A549 (cell line): ENCODE measurements around the gene PRKCSH. TPM values are rescaled to one million over a fixed set of nuclear protein-coding genes. Genes with fewer than 3 reads are reported as not detected.

Experiments
- ATAC-seq, 2 experiments: fragments of 200-7000 bp in 1 of 2; fragments of >200 bp in 1 of 2; cut with Nextera tagmentation in 1 of 2; cut with Tn5 transposase in 1 of 2; 3 replicates each; pipeline versions ENCODE4 v1.8.0 to v1.9.1; 2018 to 2020; ENCODE audit warnings: mild to moderate bottlenecking in 1 of 2, moderate library complexity in 1 of 2
- CTCF ChIA-PET: fragments of 300-600 bp; sonication (Branson Sonifier 250); formaldehyde crosslinking; extraction: SDS; loops from one replicate; lab custom pipeline; 2021; ENCODE audit warnings: antibody characterized with exemption, inconsistent platforms; lab: Yijun Ruan, JAX
- POLR2A ChIA-PET: fragments of 350-600 bp; formaldehyde crosslinking; extraction: SDS; loops from one replicate; lab custom pipeline; 2021; ENCODE audit warnings: antibody characterized with exemption, inconsistent platforms; lab: Yijun Ruan, JAX
- DNase-seq, 2 experiments: peaks; one replicate each; pipeline versions ENCODE4 v3.0.0 to v3.0.0-alpha.2; 2011 to 2016; ENCODE audit warnings: low read depth in 1 of 2, low spot score in 1 of 2
- FAIRE-seq: peaks from 2 replicates; lab custom pipeline; 2011; peaks lifted over from hg19 to GRCh38; lab: Jason Lieb, UNC
- H3K27ac ChIP-seq, 2 experiments: fragments of >200 bp; sonication (Bioruptor Twin); formaldehyde crosslinking; 3 replicates each; pipeline ENCODE4 v1.5.1; 2016 to 2017
- H3K4me1 ChIP-seq: fragments of >200 bp; sonication (Bioruptor Twin); formaldehyde crosslinking; 3 replicates; pipeline ENCODE4 v1.6.1; 2016
- H3K4me2 ChIP-seq: fragments of >200 bp; sonication (Bioruptor Twin); formaldehyde crosslinking; 3 replicates; pipeline ENCODE4 v1.6.1; 2016
- H3K4me3 ChIP-seq: fragments of >200 bp; sonication (Bioruptor Twin); formaldehyde crosslinking; 3 replicates; pipeline ENCODE4 v1.5.1; 2016
- H3K9me3 ChIP-seq: fragments of >200 bp; sonication (Bioruptor Twin); formaldehyde crosslinking; 3 replicates; pipeline ENCODE4 v1.6.1; 2016
- BHLHE40 ChIP-seq: IDR thresholded peaks from 2 replicates; pipeline ENCODE4 v1.6.1; 2012; ENCODE audit warnings: low read depth, low read length, inconsistent platforms
- CEBPB ChIP-seq, 2 experiments: fragments of >200 bp in 1 of 2; sonication (Bioruptor Twin) in 1 of 2; formaldehyde crosslinking in 1 of 2; IDR thresholded peaks; 2 replicates each; pipeline ENCODE4 v1.6.1; 2012 to 2016
- CHD2 ChIP-seq: fragments of 150-350 bp; IDR thresholded peaks from 2 replicates; pipeline ENCODE4 v1.6.1; 2014; ENCODE audit warnings: low read length; ENCODE audit not compliant: partially characterized antibody
- E2F6 ChIP-seq: IDR thresholded peaks from 2 replicates; pipeline ENCODE4 v1.6.1; 2012; ENCODE audit warnings: low read depth, borderline replicate concordance
- EHF ChIP-seq: fragments of 250-450 bp; sonication (Bioruptor Pico); IDR thresholded peaks from 2 replicates; pipeline ENCODE4 v1.5.0; 2020; ENCODE audit warnings: mild to moderate bottlenecking
- EHMT2 ChIP-seq: fragments of 200-600 bp; sonication (generic); IDR thresholded peaks from 2 replicates; pipeline ENCODE4 v1.6.1; 2016; ENCODE audit warnings: antibody characterized with exemption, low read depth, mild to moderate bottlenecking, moderate library complexity
- ESRRA ChIP-seq: fragments of 150-350 bp; IDR thresholded peaks from 2 replicates; pipeline ENCODE4 v1.6.1; 2014; ENCODE audit warnings: mild to moderate bottlenecking, low read length, borderline replicate concordance
- FOSB ChIP-seq: fragments of 250-450 bp; sonication (Bioruptor Pico); IDR thresholded peaks from 2 replicates; pipeline ENCODE4 v1.5.0; 2020; ENCODE audit warnings: mild to moderate bottlenecking, moderate library complexity
- FOXS1 ChIP-seq: fragments of 250-450 bp; sonication (Bioruptor Pico); IDR thresholded peaks from 2 replicates; pipeline ENCODE4 v1.5.0; 2020; ENCODE audit warnings: mild to moderate bottlenecking, moderate library complexity
- HDAC2 ChIP-seq: fragments of 200-600 bp; sonication (generic); IDR thresholded peaks from 2 replicates; pipeline ENCODE4 v1.6.1; 2016
- HES2 ChIP-seq: fragments of >200 bp; sonication (Bioruptor Twin); formaldehyde crosslinking; IDR thresholded peaks from 2 replicates; pipeline ENCODE4 v1.6.1; 2016
- HOXB5 ChIP-seq: fragments of 250-450 bp; sonication (Bioruptor Pico); IDR thresholded peaks from 2 replicates; pipeline ENCODE4 v1.5.0; 2020; ENCODE audit warnings: mild to moderate bottlenecking, moderate library complexity
- JUN ChIP-seq, 2 experiments: fragments of >200 bp; sonication (Bioruptor Twin); formaldehyde crosslinking; IDR thresholded peaks; 2 replicates in 1 of 2; 3 replicates in 1 of 2; pipeline ENCODE4 v1.6.1; 2016 to 2017
- JUNB ChIP-seq: fragments of >200 bp; sonication (Bioruptor Twin); formaldehyde crosslinking; IDR thresholded peaks from 2 replicates; pipeline ENCODE4 v1.6.1; 2016
- KDM5A ChIP-seq: fragments of 200-600 bp; sonication (generic); IDR thresholded peaks from 2 replicates; pipeline ENCODE4 v1.6.1; 2016; ENCODE audit warnings: antibody characterized with exemption, mild to moderate bottlenecking
- MAFK ChIP-seq: fragments of 450-650 bp; IDR thresholded peaks from 2 replicates; pipeline ENCODE4 v1.6.1; 2014; ENCODE audit not compliant: partially characterized antibody
- NFE2L2 ChIP-seq: fragments of 150-350 bp; conservative IDR thresholded peaks from 2 replicates; pipeline ENCODE4 v1.6.1; 2014; ENCODE audit warnings: low read length
- PBX3 ChIP-seq: IDR thresholded peaks from 2 replicates; pipeline ENCODE4 v1.6.1; 2012
- POLR2A ChIP-seq: IDR thresholded peaks from 2 replicates; pipeline ENCODE4 v1.6.1; 2012; ENCODE audit warnings: mild to moderate bottlenecking, low read length
- POLR2AphosphoS2 ChIP-seq: conservative IDR thresholded peaks from 2 replicates; pipeline ENCODE4 v1.6.1; 2012; ENCODE audit warnings: low read length, improper control_type of control experiment, inconsistent platforms
- SREBF2 ChIP-seq: fragments of 450-650 bp; IDR thresholded peaks from 2 replicates; pipeline ENCODE4 v1.6.1; 2014; ENCODE audit warnings: mild to moderate bottlenecking, moderate library complexity
- TP53 ChIP-seq: fragments of 250-450 bp; sonication (Bioruptor Pico); IDR thresholded peaks from 2 replicates; pipeline ENCODE4 v1.5.0; 2021; ENCODE audit warnings: mild to moderate bottlenecking, moderate library complexity
- ZC3H11A ChIP-seq: fragments of 450-650 bp; IDR thresholded peaks from 2 replicates; pipeline ENCODE4 v1.6.1; 2014; ENCODE audit warnings: antibody characterized with exemption, mild to moderate bottlenecking
- WGBS: methylation state at CpG from one replicate; pipeline ENCODE4 v1.1.6; 2017; ENCODE audit errors: missing lambda C conversion rate; 5-methylcytosine and 5-hydroxymethylcytosine counted together
- polyA plus RNA-seq, 4 experiments: library from polyadenylated mRNA; depleted of rRNA in 3 of 4; stranded (reverse); fragments of >200 nt; fragmentation: RNase III in 1 of 4; extraction: RNeasy Plus Mini Kit Qiagen cat#74134 plus additional on column Dnase treatment in 1 of 4; gene quantifications; 2 replicates in 3 of 4; 3 replicates in 1 of 4; pipeline ENCODE4 v1.2.3, GENCODE V29; 2011 to 2017

The PRKCSH gene
- polyA plus RNA-seq, 2 of the 4 experiments (the other 2 are of a cell fraction), result 75.0 to 215 TPM

- TF ChIP-seq E2F6 (no peak), FOSB (no peak), MAFK (no peak), JUNB (no peak), ESRRA (no peak), EHF (CRISPR knock-in tag) (no peak), EHMT2 (no peak), HDAC2 (no peak), SREBF2 (no peak), TP53 (CRISPR knock-in tag) (no peak), NFE2L2 (no peak)
- DNase-seq, result no peak
- H3K4me3 ChIP-seq, result no peak overlapping the region
- POLR2A ChIA-PET, result no interaction called here
- no peak for ATAC-seq
- FAIRE-seq, result no peak
- H3K4me2 ChIP-seq, result no peak overlapping the region
- H3K4me1 ChIP-seq, result 0 out of 3 replicates have a peak, but pooled peaks cover 2% of the 10 kb centered on the region
- 69% methylated on average over 19 of the region's 19 CpGs for WGBS
- H3K9me3 ChIP-seq, result peaks cover 3% of the 10 kb centered on the region; the same call in 1 of the 3 replicates
- CTCF ChIA-PET, result interaction anchor here (1.3 kb wide), 1 partner anchor 53 kb away, joined by 3 read pairs; no protein-coding TSS in a partner anchor
- H3K27ac ChIP-seq, result no peak overlapping the region
These were observed 48.0 kb upstream of the PRKCSH start for GRCh38 chr19:11387162-11388034.

GRCh38 chr19:11390359-11390758 lies 45.1 kb upstream of the PRKCSH start:
- no peak for TF ChIP-seq ESRRA
- TF ChIP-seq FOXS1 (CRISPR knock-in tag), result no peak
- TF ChIP-seq CEBPB (IDR thresholded peaks at IDR 0.05), result no peak
- TF ChIP-seq MAFK, result no peak
- no peak for TF ChIP-seq POLR2AphosphoS2
- TF ChIP-seq HES2, result no peak
- TF ChIP-seq CHD2, result no peak
- no peak for TF ChIP-seq PBX3
- no peak for TF ChIP-seq HOXB5 (CRISPR knock-in tag)
- TF ChIP-seq NFE2L2, result no peak
- TF ChIP-seq JUN (IDR thresholded peaks at IDR 0.05), result no peak
- TF ChIP-seq BHLHE40, result no peak
- TF ChIP-seq POLR2A, result no peak
- no peak for TF ChIP-seq KDM5A
- TF ChIP-seq E2F6, result no peak
- TF ChIP-seq ZC3H11A, result no peak
- FAIRE-seq (no peak), ATAC-seq (no peak), DNase-seq (no peak)
- H3K9me3 ChIP-seq, result peaks cover 3% of the 10 kb centered on the region; the same call in 1 of the 3 replicates
- no peak overlapping the region for H3K4me2 ChIP-seq
- ChIA-PET CTCF (interaction anchor here (0.7 to 2.1 kb wide), 4 partner anchors 7 to 56 kb away, joined by 3 to 7 read pairs (median 4); no protein-coding TSS in a partner anchor), POLR2A (no interaction called here)
- no peak overlapping the region for H3K4me3 ChIP-seq
- no peak overlapping the region for H3K27ac ChIP-seq
- no peaks in the 10 kb centered on the region for H3K4me1 ChIP-seq
- WGBS, result 37% methylated on average over 2 of the region's 2 CpGs
